ENCODE results near the gene TAS2R40.

TAS2R40 gene

GRCh38 chr7:143223784-143224183, 1.9 kb downstream of the TAS2R40 start:
- no peak for DNase-seq (ENCODE audit: low read depth in 2 of 2)

- no peak for DNase-seq (ENCODE audit: low read depth in 2 of 2)
Measured at GRCh38 chr7:143225047-143225446, 3.2 kb downstream of the TAS2R40 start.

- no peak for DNase-seq (ENCODE audit: low read depth in 2 of 2)
Measured at GRCh38 chr7:143227806-143228205, 6.0 kb downstream of the TAS2R40 start.

- no peak for DNase-seq (ENCODE audit: low read depth in 2 of 2)
Measured at GRCh38 chr7:143229054-143229790, 7.4 kb downstream of the TAS2R40 start.

- no peak for DNase-seq (ENCODE audit: low read depth in 2 of 2)
Measured at GRCh38 chr7:143230602-143231457, 9.0 kb downstream of the TAS2R40 start.

- DNase-seq (ENCODE audit: low read depth in 2 of 2), result no peak
Measured at GRCh38 chr7:143233816-143234532, 12.1 kb downstream of the TAS2R40 start.

GRCh38 chr7:143234533-143234875, 12.7 kb downstream of the TAS2R40 start:
- DNase-seq (ENCODE audit: low read depth in 2 of 2), result no peak

GRCh38 chr7:143235561-143235960, 13.7 kb downstream of the TAS2R40 start:
- DNase-seq (ENCODE audit: low read depth in 2 of 2), result no peak

- DNase-seq (ENCODE audit: low read depth in 2 of 2), result no peak
Measured at GRCh38 chr7:143236408-143236990, 14.7 kb downstream of the TAS2R40 start.

GRCh38 chr7:143237366-143237765, 15.5 kb downstream of the TAS2R40 start:
- no peak for DNase-seq (ENCODE audit: low read depth in 2 of 2)

- no peak for DNase-seq (ENCODE audit: low read depth in 2 of 2)
Measured at GRCh38 chr7:143238289-143238980, 16.6 kb downstream of the TAS2R40 start.

GRCh38 chr7:143239813-143240212, 18.0 kb downstream of the TAS2R40 start:
- no peak for DNase-seq (ENCODE audit: low read depth in 2 of 2)

GRCh38 chr7:143240291-143241168, 18.7 kb downstream of the TAS2R40 start:
- DNase-seq (ENCODE audit: low read depth in 2 of 2), result peak; percentile 44 to 59

GRCh38 chr7:143242306-143242705, 20.5 kb downstream of the TAS2R40 start:
- no peak for DNase-seq (ENCODE audit: low read depth in 2 of 2)

GRCh38 chr7:143243111-143243510, 21.3 kb downstream of the TAS2R40 start:
- DNase-seq (ENCODE audit: low read depth in 2 of 2), result no peak

GRCh38 chr7:143243614-143244013, 21.8 kb downstream of the TAS2R40 start:
- no peak for DNase-seq (ENCODE audit: low read depth in 2 of 2)

GRCh38 chr7:143244321-143244720, 22.5 kb downstream of the TAS2R40 start:
- DNase-seq (ENCODE audit: low read depth in 2 of 2), result no peak

GRCh38 chr7:143245123-143245522, 23.3 kb downstream of the TAS2R40 start:
- no peak for DNase-seq (ENCODE audit: low read depth in 2 of 2)

- DNase-seq (ENCODE audit: low read depth in 2 of 2), result no peak
Measured at GRCh38 chr7:143247372-143247771, 25.5 kb downstream of the TAS2R40 start.

GRCh38 chr7:143248761-143249354, 27.0 kb downstream of the TAS2R40 start:
- DNase-seq (ENCODE audit: low read depth in 2 of 2), result no peak

All from stimulated activated CD8-positive, alpha-beta memory T cell treated with anti-CD3 and anti-CD28 coated beads, Interleukin-2, amount 100 ng/mL, for 1 hour (primary cell).